Measurements from ENCODE around the gene PRKCA.
A peak's percentile ranks its signal among the peaks of the same experiment; 100 is the strongest.

The PRKCA gene

GRCh38 chr17:66443166-66443565 is 140.8 kb downstream of the PRKCA start:
- H3K4me1 ChIP-seq (ENCODE audit: control insufficient read depth, low read length), result peaks cover 97% of the 10 kb centered on the region
- H4K20me1 ChIP-seq (ENCODE audit: control insufficient read depth, insufficient read depth, low read depth, low read length), result no peaks in the 10 kb centered on the region
- 0 out of 2 replicates have a peak, but pooled peaks cover 6% of the 10 kb centered on the region for H3K36me3 ChIP-seq (ENCODE audit: control insufficient read depth, low read length)
- H3K9me2 ChIP-seq (replicated peaks; ENCODE audit: control insufficient read depth, low read length), result no peaks in the 10 kb centered on the region
- H3F3A ChIP-seq (ENCODE audit: control insufficient read depth, insufficient read depth), result peaks cover 22% of the 10 kb centered on the region
- H3K79me2 ChIP-seq (ENCODE audit: control insufficient read depth, low read length), result peaks cover 14% of the 10 kb centered on the region
- H3K27ac ChIP-seq (ENCODE audit: low read depth, low read length), result peak overlapping the region; percentile 97
- H3K9me3 ChIP-seq (ENCODE audit: control insufficient read depth, insufficient read depth, low read length), result no peaks in the 10 kb centered on the region
- H3K4me2 ChIP-seq (ENCODE audit: low read length), result peak overlapping the region; percentile 98
- no peak for TF ChIP-seq EZH2phosphoT487 (IDR thresholded peaks at IDR 0.05; ENCODE audit: borderline replicate concordance, low read length)
- no peak for TF ChIP-seq CTCF (IDR thresholded peaks at IDR 0.05; ENCODE audit: low read depth, low read length, poor library complexity, severe bottlenecking)
- no peaks in the 10 kb centered on the region for H3K27me3 ChIP-seq (ENCODE audit: control insufficient read depth, low read length)
- peak overlapping the region; percentile 74 for H3K4me3 ChIP-seq (ENCODE audit: low read length)

GRCh38 chr17:66443606-66444005 is 141.2 kb downstream of the PRKCA start:
- Histone ChIP-seq H3K36me3 (ENCODE audit: control insufficient read depth, low read length) (0 out of 2 replicates have a peak, but pooled peaks cover 6% of the 10 kb centered on the region), H3K4me3 (ENCODE audit: low read length) (peak overlapping the region; percentile 74; the same call in 1 of the 2 replicates), H3K27ac (ENCODE audit: low read depth, low read length) (peak overlapping the region; percentile 97), H3F3A (ENCODE audit: control insufficient read depth, insufficient read depth) (peaks cover 18% of the 10 kb centered on the region), H4K20me1 (ENCODE audit: control insufficient read depth, insufficient read depth, low read depth, low read length) (no peaks in the 10 kb centered on the region), H3K79me2 (ENCODE audit: control insufficient read depth, low read length) (peaks cover 14% of the 10 kb centered on the region), H3K9me2 (replicated peaks; ENCODE audit: control insufficient read depth, low read length) (no peaks in the 10 kb centered on the region), H3K4me2 (ENCODE audit: low read length) (peak overlapping the region; percentile 98), H3K9me3 (ENCODE audit: control insufficient read depth, insufficient read depth, low read length) (no peaks in the 10 kb centered on the region), H3K27me3 (ENCODE audit: control insufficient read depth, low read length) (no peaks in the 10 kb centered on the region), H3K4me1 (ENCODE audit: control insufficient read depth, low read length) (peaks cover 92% of the 10 kb centered on the region)
- TF ChIP-seq CTCF (IDR thresholded peaks at IDR 0.05; ENCODE audit: low read depth, low read length, poor library complexity, severe bottlenecking), result no peak
- no peak for TF ChIP-seq EZH2phosphoT487 (IDR thresholded peaks at IDR 0.05; ENCODE audit: borderline replicate concordance, low read length)

- H3K4me1 ChIP-seq (ENCODE audit: control insufficient read depth, low read length), result peaks cover 88% of the 10 kb centered on the region
- TF ChIP-seq EZH2phosphoT487 (IDR thresholded peaks at IDR 0.05; ENCODE audit: borderline replicate concordance, low read length), result no peak
- no peak for TF ChIP-seq CTCF (IDR thresholded peaks at IDR 0.05; ENCODE audit: low read depth, low read length, poor library complexity, severe bottlenecking)
- H3F3A ChIP-seq (ENCODE audit: control insufficient read depth, insufficient read depth), result peaks cover 16% of the 10 kb centered on the region
- H4K20me1 ChIP-seq (ENCODE audit: control insufficient read depth, insufficient read depth, low read depth, low read length), result no peaks in the 10 kb centered on the region
- no peaks in the 10 kb centered on the region for H3K9me2 ChIP-seq (replicated peaks; ENCODE audit: control insufficient read depth, low read length)
- no peaks in the 10 kb centered on the region for H3K27me3 ChIP-seq (ENCODE audit: control insufficient read depth, low read length)
- no peak overlapping the region for H3K27ac ChIP-seq (ENCODE audit: low read depth, low read length)
- H3K79me2 ChIP-seq (ENCODE audit: control insufficient read depth, low read length), result peaks cover 14% of the 10 kb centered on the region
- no peak overlapping the region; the same call in 1 of the 2 replicates for H3K4me3 ChIP-seq (ENCODE audit: low read length)
- 0 out of 2 replicates have a peak, but pooled peaks cover 6% of the 10 kb centered on the region for H3K36me3 ChIP-seq (ENCODE audit: control insufficient read depth, low read length)
- peak overlapping the region; percentile 98 for H3K4me2 ChIP-seq (ENCODE audit: low read length)
- H3K9me3 ChIP-seq (ENCODE audit: control insufficient read depth, insufficient read depth, low read length), result no peaks in the 10 kb centered on the region
Measured at GRCh38 chr17:66444031-66444430, 141.6 kb downstream of the PRKCA start.

Measured in DOHH2 (cell line).